Vagina (tissue), 2 donors: ENCODE measurements around the gene ARHGAP32.

Source experiments
- POLR2A ChIP-seq, 2 donors: fragments of 450-650 bp; IDR thresholded peaks; one replicate each; pipeline ENCODE4 v1.6.1; 2017; ENCODE audit warnings: antibody characterized with exemption in 2 of 2, mild to moderate bottlenecking in 2 of 2, moderate library complexity in 2 of 2
- POLR2AphosphoS5 ChIP-seq, 2 donors: sonication (generic); formaldehyde crosslinking; IDR thresholded peaks; one replicate each; pipeline ENCODE4 v1.9.0; 2017; ENCODE audit warnings: antibody characterized with exemption in 2 of 2, mild to moderate bottlenecking in 2 of 2, low read depth in 1 of 2; ENCODE audit not compliant: insufficient read depth in 1 of 2
- TF ChIP-seq, protein P1 (sequence below), 3 experiments: fragments of 450-650 bp in 2 of 3; fragments of 200-600 bp in 1 of 3; sonication (generic) in 1 of 3; IDR thresholded peaks; one replicate each; pipeline ENCODE4 v1.5.1; 2017 to 2019; ENCODE audit warnings: antibody characterized with exemption in 3 of 3, mild to moderate bottlenecking in 2 of 3, moderate library complexity in 2 of 3

DNA sequence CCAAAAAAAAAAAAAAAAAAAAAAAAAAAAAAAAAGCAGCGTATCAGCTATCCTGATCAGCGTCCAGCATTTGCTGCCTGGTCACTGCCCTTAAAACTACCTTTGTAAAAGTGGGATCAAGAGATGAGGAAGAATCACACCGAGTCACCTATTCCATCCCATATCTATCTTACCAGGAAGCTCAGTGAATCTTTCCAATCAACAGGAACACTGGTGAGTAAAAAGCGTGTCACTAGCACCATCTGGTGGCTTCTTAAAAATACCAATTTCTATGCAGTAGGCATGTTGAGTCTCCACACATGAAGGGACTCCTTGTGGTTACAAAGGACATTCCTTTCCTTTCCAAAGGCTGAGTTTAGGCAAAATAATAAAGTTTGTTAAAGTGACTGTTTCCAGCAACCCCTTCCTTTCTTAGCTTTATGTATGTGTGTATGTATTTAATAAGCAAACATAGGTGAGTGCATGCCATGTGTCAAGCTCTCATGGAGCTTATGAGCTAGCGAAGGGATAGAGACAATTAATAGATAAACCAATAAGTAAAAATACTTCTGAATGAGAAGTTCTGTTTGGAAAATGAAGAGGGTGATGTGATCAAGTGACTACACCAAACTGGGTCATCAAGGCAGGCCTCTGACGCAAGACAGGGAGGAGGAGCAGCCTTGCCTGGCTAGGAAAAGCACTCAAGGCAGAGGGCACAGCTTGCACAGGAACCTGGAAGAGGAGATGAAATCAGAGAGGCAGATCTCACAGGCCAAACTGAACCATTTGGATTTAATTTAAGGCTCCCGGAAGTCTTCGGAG lies 235.5 kb downstream of the ARHGAP32 start:
- TF ChIP-seq, protein P1, sequence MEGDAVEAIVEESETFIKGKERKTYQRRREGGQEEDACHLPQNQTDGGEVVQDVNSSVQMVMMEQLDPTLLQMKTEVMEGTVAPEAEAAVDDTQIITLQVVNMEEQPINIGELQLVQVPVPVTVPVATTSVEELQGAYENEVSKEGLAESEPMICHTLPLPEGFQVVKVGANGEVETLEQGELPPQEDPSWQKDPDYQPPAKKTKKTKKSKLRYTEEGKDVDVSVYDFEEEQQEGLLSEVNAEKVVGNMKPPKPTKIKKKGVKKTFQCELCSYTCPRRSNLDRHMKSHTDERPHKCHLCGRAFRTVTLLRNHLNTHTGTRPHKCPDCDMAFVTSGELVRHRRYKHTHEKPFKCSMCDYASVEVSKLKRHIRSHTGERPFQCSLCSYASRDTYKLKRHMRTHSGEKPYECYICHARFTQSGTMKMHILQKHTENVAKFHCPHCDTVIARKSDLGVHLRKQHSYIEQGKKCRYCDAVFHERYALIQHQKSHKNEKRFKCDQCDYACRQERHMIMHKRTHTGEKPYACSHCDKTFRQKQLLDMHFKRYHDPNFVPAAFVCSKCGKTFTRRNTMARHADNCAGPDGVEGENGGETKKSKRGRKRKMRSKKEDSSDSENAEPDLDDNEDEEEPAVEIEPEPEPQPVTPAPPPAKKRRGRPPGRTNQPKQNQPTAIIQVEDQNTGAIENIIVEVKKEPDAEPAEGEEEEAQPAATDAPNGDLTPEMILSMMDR (IDR thresholded peaks at IDR 0.05): peak; percentile 44 to 70 (median 68)
- TF ChIP-seq POLR2A (IDR thresholded peaks at IDR 0.05) (no peak), POLR2AphosphoS5 (IDR thresholded peaks at IDR 0.05; ENCODE audit: insufficient read depth in 1 of 2, low read depth in 1 of 2) (peak in 1 of 2 donors; percentile 33)
